Activated CD8-positive, alpha-beta memory T cell treated with anti-CD3 and anti-CD28 coated beads for 24 hours (primary cell): ENCODE measurements around the gene RNU1-3.
"Not testable (repeated sequence)": the region's sequence is repeated elsewhere in the genome, so short reads cannot be mapped to it uniquely, and the experiment has no call there.

ENCODE experiments used
- DNase-seq: peaks from one replicate; pipeline ENCODE4 v3.0.0-alpha.2; 2020

The RNU1-3 gene

GRCh38 chr1:16666502-16667413 lies at the start of gene RNU1-3:
RNU1-3 (minus strand) TSS chr1:16666948.
- DNase-seq = not testable (repeated sequence)

DNA sequence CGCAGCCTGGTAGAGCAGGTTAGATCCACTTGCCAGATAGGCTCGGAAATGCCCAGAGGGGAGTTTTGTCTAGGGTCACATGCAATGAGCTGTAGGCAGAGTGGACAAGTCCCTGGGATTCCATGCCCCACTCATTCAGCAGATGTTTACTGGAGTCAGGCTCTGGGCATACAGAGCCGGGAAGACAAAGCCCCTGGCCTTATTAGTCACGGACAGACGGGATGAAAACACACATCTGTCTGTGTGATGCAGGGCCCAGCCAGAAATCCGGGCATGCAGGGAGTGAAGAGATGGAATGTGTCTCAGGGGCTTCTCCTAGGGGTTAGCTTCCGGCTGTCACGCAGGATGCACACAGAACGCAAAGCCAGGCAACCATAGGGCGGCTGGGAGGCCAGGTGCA lies 46.7 kb upstream of the RNU1-3 start:
- DNase-seq = not testable (repeated sequence)

- DNase-seq = peak; percentile 35
These were observed 46.2 kb upstream of the RNU1-3 start for GRCh38 chr1:16712984-16713383.

- DNase-seq = peak; percentile 37
These were observed 45.8 kb upstream of the RNU1-3 start for GRCh38 chr1:16712582-16712981.

- DNase-seq = peak; percentile 52
These were observed 45.4 kb upstream of the RNU1-3 start for GRCh38 chr1:16712131-16712530.

GRCh38 chr1:16710618-16711017 lies 43.9 kb upstream of the RNU1-3 start:
- peak; percentile 50 for DNase-seq

- DNase-seq = peak; percentile 84
These were observed 42.9 kb upstream of the RNU1-3 start for GRCh38 chr1:16709659-16710087.

- DNase-seq = not testable (repeated sequence)
These were observed 42.0 kb upstream of the RNU1-3 start for GRCh38 chr1:16708704-16709103.

- peak; percentile 65 for DNase-seq
These were observed 40.7 kb upstream of the RNU1-3 start for GRCh38 chr1:16707130-16708093.

- peak; percentile 47 for DNase-seq
These were observed 39.6 kb upstream of the RNU1-3 start for GRCh38 chr1:16706302-16706701.

- peak; percentile 47 for DNase-seq
These were observed 37.9 kb upstream of the RNU1-3 start for GRCh38 chr1:16704502-16705100.

DNA sequence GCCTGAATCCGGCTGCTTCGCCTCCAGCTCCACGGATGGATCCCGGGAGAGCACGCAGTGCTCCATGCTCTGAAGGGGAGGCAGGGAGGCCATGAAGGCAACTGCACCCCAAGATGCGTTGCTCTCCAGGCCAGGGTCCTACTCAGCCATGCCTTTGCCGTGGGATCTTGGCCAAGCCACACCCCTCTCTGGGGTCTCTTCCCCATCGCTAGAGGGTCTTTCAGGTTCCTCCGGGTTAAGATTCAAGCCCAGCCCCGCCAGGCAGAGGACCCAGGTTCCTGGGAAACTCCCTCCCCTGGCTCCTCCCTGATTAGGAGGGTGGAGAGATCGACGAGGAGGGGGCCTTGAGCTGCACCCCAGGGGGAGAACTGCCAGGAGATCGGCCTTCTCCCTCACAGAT lies 37.3 kb upstream of the RNU1-3 start:
- DNase-seq = peak; percentile 51

- DNase-seq = peak; percentile 52
These were observed 36.9 kb upstream of the RNU1-3 start for GRCh38 chr1:16703602-16704001.

GRCh38 chr1:16703141-16703540 lies 36.4 kb upstream of the RNU1-3 start:
- DNase-seq = not testable (repeated sequence)

DNA sequence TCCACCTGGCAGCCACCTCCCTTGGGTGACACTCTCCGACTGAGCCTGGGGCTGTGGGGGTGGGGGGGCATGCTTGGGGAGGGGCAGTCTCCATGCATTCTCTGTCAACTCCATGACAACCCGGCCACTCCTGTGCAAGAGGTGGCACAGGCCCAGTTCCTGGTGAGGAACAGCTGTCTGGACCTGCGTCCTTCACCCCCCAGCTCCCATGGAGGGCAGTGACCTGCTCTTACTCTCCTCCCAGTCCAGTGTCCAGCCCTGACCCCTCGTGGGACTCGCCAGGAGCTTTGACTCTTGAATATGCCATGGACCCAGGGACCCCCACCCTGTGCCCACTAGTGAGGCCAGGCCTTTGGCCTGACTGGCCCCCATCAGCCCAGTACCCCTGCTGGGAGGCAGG lies 35.5 kb upstream of the RNU1-3 start:
- DNase-seq = peak; percentile 41

- peak; percentile 50 for DNase-seq
These were observed 34.4 kb upstream of the RNU1-3 start for GRCh38 chr1:16701189-16701588.

DNA sequence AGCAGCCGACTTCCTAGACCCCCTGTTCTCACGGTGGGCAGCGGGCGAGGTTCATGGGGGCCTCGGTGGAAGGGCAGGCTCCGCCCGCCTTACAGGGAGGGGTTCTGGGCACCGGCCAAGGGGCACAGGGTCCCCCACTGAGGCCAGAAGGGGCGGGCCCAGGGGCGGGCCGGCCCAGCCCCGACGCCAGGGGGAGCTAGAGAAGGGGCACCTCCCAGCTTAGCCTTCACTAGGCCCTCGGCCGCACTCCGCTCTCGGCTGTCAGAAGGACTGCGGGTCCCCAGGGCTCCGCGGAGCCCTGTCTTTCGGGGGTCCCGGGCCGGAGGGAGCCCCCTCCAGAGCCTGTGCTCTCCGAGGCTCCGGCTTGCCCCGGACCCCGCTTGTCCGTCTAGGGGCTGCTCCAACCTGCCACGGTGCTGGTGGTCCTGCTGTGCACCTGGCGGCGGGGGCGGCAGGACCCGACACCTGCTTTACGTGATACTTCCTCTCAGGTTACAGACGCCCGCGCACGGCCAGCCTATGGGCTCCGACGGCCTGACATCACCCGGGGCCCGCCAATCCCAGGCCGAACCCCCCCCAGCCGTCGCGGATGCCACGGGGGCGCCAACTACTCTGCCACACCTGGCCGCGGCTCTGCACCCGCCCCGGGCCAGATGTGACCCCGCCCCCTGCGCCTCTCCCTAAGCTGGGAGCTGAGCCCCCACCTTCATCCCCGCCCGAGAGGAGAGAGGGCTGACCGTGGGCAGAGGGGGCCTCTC lies 33.6 kb upstream of the RNU1-3 start:
- not testable (repeated sequence) for DNase-seq

DNA sequence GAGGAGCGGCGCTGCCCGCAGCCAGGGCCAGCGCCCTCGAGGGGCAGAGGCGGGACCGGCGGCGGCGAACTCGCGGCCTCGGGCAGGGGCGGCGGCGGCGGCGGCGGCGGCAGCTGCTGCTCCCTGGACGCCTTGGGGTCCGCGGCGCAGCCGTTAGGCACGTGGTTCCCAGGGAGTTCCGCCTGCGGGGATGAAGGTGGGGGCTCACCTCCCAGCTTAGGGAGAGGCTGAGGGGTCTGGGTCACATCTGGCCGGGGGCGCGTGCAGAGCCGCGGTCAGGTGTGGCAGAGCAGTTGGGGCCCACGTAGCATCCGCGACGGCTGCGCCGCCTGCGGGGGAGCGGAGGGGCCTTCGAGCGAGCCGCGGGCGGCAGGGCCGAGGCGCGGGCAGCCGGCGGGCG lies 32.7 kb upstream of the RNU1-3 start:
- DNase-seq = peak; percentile 64

- DNase-seq = peak; percentile 53
These were observed 30.4 kb upstream of the RNU1-3 start for GRCh38 chr1:16697152-16697551.

DNA sequence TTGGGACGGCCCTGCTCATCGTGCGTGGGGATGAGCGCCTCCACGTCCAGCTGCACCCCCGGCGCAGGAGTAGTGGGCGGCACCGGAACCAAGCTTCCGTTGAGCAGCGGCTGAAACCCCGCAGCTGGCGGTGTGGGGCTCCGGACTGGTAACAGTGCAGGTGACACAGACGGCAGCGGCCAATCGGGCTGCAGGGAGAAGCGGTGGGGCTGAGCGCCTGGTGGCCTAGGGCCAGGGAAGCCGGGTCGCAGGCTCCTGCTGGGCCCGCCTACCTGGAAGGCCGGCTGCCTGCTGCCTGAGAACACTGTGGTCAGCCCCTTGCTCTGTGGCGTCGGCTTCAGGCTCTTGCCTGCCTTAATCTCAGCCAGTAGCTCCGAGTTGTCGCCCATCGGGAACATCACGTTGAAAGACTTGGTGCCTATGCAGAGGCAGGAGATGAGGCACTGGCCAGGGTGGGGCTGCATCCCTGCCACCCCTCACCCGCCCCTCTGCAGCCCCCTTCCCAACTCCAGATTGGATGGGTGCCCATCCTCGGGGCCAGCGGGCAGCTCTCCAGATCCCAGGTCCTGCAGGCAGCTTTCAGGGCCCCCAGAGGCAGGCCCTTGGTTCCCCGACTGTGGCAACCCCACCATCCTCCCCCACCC lies 29.9 kb upstream of the RNU1-3 start:
- DNase-seq = peak; percentile 61

- DNase-seq = not testable (repeated sequence)
These were observed 27.6 kb upstream of the RNU1-3 start for GRCh38 chr1:16694308-16694702.
